ENCODE measurements around the gene NACC2. TPM values are rescaled to one million over a fixed set of nuclear protein-coding genes. Genes with fewer than 3 reads are reported as not detected.

The NACC2 gene
- total and polyA plus RNA-seq, 2 donors (not counting 3 experiments of a cell fraction or from before 2014, with no cell fraction given), result 15.8 to 27.1 TPM

DNA sequence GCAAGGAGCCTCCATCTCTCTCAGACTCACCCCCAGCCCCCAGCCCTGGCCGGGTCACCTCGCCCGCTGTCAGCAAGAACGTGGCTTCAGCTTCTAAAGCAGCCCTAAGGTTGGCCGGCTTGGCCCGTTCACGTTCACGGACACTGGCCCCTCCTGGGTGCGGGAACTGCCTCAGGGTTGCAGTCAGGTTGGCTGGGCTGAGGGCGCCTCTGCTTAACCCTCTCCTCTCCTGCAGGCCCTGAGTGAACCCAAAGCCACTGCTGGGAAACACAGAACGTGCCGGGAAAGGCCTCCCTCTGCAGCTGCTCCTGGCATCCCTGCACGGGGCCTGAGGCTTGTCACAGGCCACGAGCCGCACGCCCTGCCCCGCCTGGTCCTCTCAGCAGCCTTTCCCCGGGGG lies 93.9 kb downstream of the NACC2 start:
- CTCF ChIA-PET, result interaction anchor here (0.8 to 1.9 kb wide), 2 partner anchors 18 to 121 kb away, joined by 4 to 7 read pairs; no protein-coding TSS in a partner anchor
- Histone ChIP-seq H3K4me1 (ENCODE audit: control insufficient read depth, extremely low read depth, insufficient read depth, low read length) (no peaks in the 10 kb centered on the region), H3K4me2 (ENCODE audit: insufficient read depth, low read length) (no peak overlapping the region), H3K9me3 (replicated peaks; ENCODE audit: control insufficient read depth, insufficient read depth, low read length) (no peaks in the 10 kb centered on the region), H3K9ac (replicated peaks; ENCODE audit: extremely low read depth, insufficient read depth, low read length) (no peak overlapping the region), H4K20me1 (replicated peaks; ENCODE audit: control insufficient read depth, extremely low read depth, insufficient read depth, low read length) (no peaks in the 10 kb centered on the region), H3K79me2 (ENCODE audit: control insufficient read depth, insufficient read depth, low read length) (no peaks in the 10 kb centered on the region), H3K36me3 (ENCODE audit: control insufficient read depth in 2 of 2, extremely low read depth in 1 of 2, insufficient read depth in 2 of 2, low read length in 2 of 2) (no peaks in the 10 kb centered on the region), H3K4me3 (replicated peaks in 1 of 3; ENCODE audit: insufficient read depth in 1 of 3, low read depth in 1 of 3, low read length in 3 of 3) (no peak overlapping the region), H2AFZ (ENCODE audit: low read depth, low read length) (no peak overlapping the region), H3K9me1 (replicated peaks; ENCODE audit: control insufficient read depth, extremely low read depth, insufficient read depth, low read length) (no peaks in the 10 kb centered on the region), H3K27ac (ENCODE audit: insufficient read depth, low read depth, low read length) (no peak overlapping the region), H3K27me3 (ENCODE audit: control insufficient read depth in 2 of 2, insufficient read depth in 2 of 2, low read length in 2 of 2) (no peaks in the 10 kb centered on the region)
- TF ChIP-seq EZH2 (IDR thresholded peaks at IDR 0.05; ENCODE audit: borderline replicate concordance, low read depth, low read length, severe bottlenecking) (no peak), POLR2AphosphoS5 (IDR thresholded peaks at IDR 0.05; ENCODE audit: insufficient read depth, low read depth, low read length) (no peak), MYC (IDR thresholded peaks at IDR 0.05; ENCODE audit: low read depth, low read length) (no peak), FOS (IDR thresholded peaks at IDR 0.05; ENCODE audit: borderline replicate concordance, insufficient read depth, low read length) (no peak), POLR2A (IDR thresholded peaks at IDR 0.05; ENCODE audit: low read depth, low read length) (no peak), JUN (IDR thresholded peaks at IDR 0.05; ENCODE audit: borderline replicate concordance, insufficient read depth, insufficient read length, low read depth) (no peak), GATA2 (IDR thresholded peaks at IDR 0.05; ENCODE audit: insufficient read depth, insufficient read length, low read depth, low read length) (no peak)
- TF ChIP-seq, protein P1, sequence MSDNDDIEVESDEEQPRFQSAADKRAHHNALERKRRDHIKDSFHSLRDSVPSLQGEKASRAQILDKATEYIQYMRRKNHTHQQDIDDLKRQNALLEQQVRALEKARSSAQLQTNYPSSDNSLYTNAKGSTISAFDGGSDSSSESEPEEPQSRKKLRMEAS (IDR thresholded peaks at IDR 0.05; ENCODE audit: insufficient read depth, insufficient read length), result no peak
- TF ChIP-seq, protein P2, sequence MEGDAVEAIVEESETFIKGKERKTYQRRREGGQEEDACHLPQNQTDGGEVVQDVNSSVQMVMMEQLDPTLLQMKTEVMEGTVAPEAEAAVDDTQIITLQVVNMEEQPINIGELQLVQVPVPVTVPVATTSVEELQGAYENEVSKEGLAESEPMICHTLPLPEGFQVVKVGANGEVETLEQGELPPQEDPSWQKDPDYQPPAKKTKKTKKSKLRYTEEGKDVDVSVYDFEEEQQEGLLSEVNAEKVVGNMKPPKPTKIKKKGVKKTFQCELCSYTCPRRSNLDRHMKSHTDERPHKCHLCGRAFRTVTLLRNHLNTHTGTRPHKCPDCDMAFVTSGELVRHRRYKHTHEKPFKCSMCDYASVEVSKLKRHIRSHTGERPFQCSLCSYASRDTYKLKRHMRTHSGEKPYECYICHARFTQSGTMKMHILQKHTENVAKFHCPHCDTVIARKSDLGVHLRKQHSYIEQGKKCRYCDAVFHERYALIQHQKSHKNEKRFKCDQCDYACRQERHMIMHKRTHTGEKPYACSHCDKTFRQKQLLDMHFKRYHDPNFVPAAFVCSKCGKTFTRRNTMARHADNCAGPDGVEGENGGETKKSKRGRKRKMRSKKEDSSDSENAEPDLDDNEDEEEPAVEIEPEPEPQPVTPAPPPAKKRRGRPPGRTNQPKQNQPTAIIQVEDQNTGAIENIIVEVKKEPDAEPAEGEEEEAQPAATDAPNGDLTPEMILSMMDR (IDR thresholded peaks at IDR 0.05; ENCODE audit: extremely low read depth in 1 of 2, insufficient read depth in 1 of 2, low read depth in 1 of 2, low read length in 2 of 2), result no peak
- FAIRE-seq (no peak), DNase-seq (ENCODE audit: low read depth, low spot score) (no peak)
- dilution Hi-C loops (cut with MboI; ENCODE audit: extremely low pct_ligation_motif_present, low sequenced_read_pairs), result no loop called here
- BruUV-seq (replicated peaks), result no TSS peak
- intact Hi-C loops (cut with micrococcal nuclease), result no loop called here
- POLR2A ChIA-PET, result no interaction called here
